HEK293T (cell line): ENCODE measurements around the gene SLC35F3.

Experiments
- ARNT ChIP-seq: fragments of 450-650 bp; IDR thresholded peaks from 2 replicates; pipeline ENCODE4 v1.6.1; 2017; ENCODE audit warnings: mild to moderate bottlenecking
- ELF4 ChIP-seq: fragments of 450-650 bp; IDR thresholded peaks from 2 replicates; pipeline ENCODE4 v1.6.1; 2017; ENCODE audit warnings: antibody characterized with exemption
- FOXM1 ChIP-seq: fragments of 450-650 bp; IDR thresholded peaks from 2 replicates; pipeline ENCODE4 v1.6.1; 2017; ENCODE audit warnings: mild to moderate bottlenecking, borderline replicate concordance
- NFRKB ChIP-seq: fragments of 450-650 bp; IDR thresholded peaks from 2 replicates; pipeline ENCODE4 v1.6.1; 2016; ENCODE audit warnings: mild to moderate bottlenecking, moderate library complexity
- SUZ12 ChIP-seq: fragments of 450-650 bp; IDR thresholded peaks from 2 replicates; pipeline ENCODE4 v1.6.1; 2016; ENCODE audit warnings: mild to moderate bottlenecking

DNA sequence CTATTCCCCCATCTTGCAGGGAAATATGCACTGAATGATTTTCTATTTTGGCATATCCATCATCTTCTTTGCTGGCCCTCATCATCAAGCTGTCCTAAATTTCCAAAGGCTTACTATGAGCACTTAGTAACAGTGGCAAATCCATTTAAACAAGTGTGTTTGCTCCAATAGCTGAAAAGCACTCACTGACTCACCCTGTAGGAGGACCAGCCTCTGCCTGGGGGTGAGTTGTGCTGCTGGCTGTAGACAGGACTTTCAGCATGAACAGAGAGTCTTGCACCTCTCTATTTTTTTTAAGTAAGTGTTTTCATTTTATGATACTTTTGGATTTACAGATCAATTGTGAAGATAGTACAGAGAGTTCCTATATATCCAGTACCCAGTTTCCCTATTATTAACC is 97.3 kb downstream of the SLC35F3 start:
- TF ChIP-seq ELF4 (no peak), ARNT (no peak), FOXM1 (no peak), NFRKB (no peak), SUZ12 (no peak)
